Parathyroid adenoma (tissue), 2 donors: Measurements from ENCODE around the gene MMS19.

Experiments
- H2AFZ ChIP-seq: fragments of 300-600 bp; sonication (generic); one replicate; pipeline ENCODE4 v1.7.0; 2017; ENCODE audit warnings: antibody characterized with exemption, mild to moderate bottlenecking
- H3K27ac ChIP-seq: fragments of 300-600 bp; sonication (generic); one replicate; pipeline ENCODE4 v1.7.0; 2017
- H3K27me3 ChIP-seq: fragments of 300-600 bp; sonication (generic); one replicate; pipeline ENCODE4 v1.7.0; 2017; ENCODE audit warnings: low read length; ENCODE audit not compliant: control insufficient read depth, insufficient read depth
- H3K36me3 ChIP-seq: fragments of 300-600 bp; sonication (generic); one replicate; pipeline ENCODE4 v1.7.0; 2017; ENCODE audit warnings: low read length; ENCODE audit not compliant: control insufficient read depth, insufficient read depth
- H3K4me1 ChIP-seq: fragments of 300-600 bp; sonication (generic); one replicate; pipeline ENCODE4 v1.7.0; 2017; ENCODE audit warnings: control low read depth
- H3K4me2 ChIP-seq: fragments of 300-600 bp; sonication (generic); one replicate; pipeline ENCODE4 v1.7.0; 2017; ENCODE audit warnings: low read length
- H3K4me3 ChIP-seq: fragments of 300-600 bp; sonication (generic); one replicate; pipeline ENCODE4 v1.7.0; 2017; ENCODE audit warnings: low read depth, low read length
- H3K79me2 ChIP-seq: fragments of 300-600 bp; sonication (generic); one replicate; pipeline ENCODE4 v1.7.0; 2017; ENCODE audit warnings: control low read depth
- H3K9ac ChIP-seq: fragments of 300-600 bp; sonication (generic); one replicate; pipeline ENCODE4 v1.7.0; 2017; ENCODE audit warnings: mild to moderate bottlenecking
- H3K9me3 ChIP-seq: fragments of 300-600 bp; sonication (generic); one replicate; pipeline ENCODE4 v1.7.0; 2017; ENCODE audit warnings: low read length; ENCODE audit not compliant: control insufficient read depth
- CTCF ChIP-seq: fragments of 300-600 bp; sonication (generic); IDR thresholded peaks from one replicate; pipeline ENCODE4 v1.7.0; 2017; ENCODE audit warnings: antibody characterized with exemption, mild to moderate bottlenecking
- donor health status: primary hyperparathyroidism.

MMS19 gene

DNA sequence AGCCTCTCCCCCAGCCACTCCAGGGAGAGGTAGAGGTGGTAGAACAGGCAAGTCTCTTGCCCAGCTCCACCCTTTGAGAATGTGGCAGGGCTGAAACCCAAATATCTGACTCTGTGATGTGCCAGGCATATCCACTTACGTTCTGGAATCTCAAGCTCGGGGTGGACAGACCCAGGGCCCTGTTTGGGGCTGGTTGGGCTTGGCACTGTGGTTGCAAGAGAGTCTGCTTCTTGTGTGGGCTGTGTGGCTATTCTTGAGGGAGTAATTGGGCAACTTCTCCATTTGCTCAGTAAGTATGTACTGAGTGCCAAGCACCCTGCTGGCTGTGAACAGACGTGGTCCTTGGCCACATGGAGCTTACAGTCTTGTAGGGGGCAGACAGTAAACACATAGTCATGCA, 5.2 kb upstream of the MMS19 start:
- H3K4me2 ChIP-seq: no peak overlapping the region
- H3K36me3 ChIP-seq: no peaks in the 10 kb centered on the region
- no peak overlapping the region for H2AFZ ChIP-seq
- no peaks in the 10 kb centered on the region for H3K9me3 ChIP-seq
- peaks cover 19% of the 10 kb centered on the region for H3K79me2 ChIP-seq
- H3K27ac ChIP-seq: no peak overlapping the region
- no peaks in the 10 kb centered on the region for H3K27me3 ChIP-seq
- H3K9ac ChIP-seq: no peak overlapping the region
- TF ChIP-seq CTCF: no peak
- H3K4me3 ChIP-seq: no peak overlapping the region
- H3K4me1 ChIP-seq: peaks cover 3% of the 10 kb centered on the region

GRCh38 chr10:97502916-97503315, 4.7 kb upstream of the MMS19 start:
- no peaks in the 10 kb centered on the region for H3K9me3 ChIP-seq
- no peaks in the 10 kb centered on the region for H3K27me3 ChIP-seq
- H3K27ac ChIP-seq: no peak overlapping the region
- peaks cover 3% of the 10 kb centered on the region for H3K4me1 ChIP-seq
- H3K4me2 ChIP-seq: no peak overlapping the region
- H3K79me2 ChIP-seq: peaks cover 17% of the 10 kb centered on the region
- H3K36me3 ChIP-seq: no peaks in the 10 kb centered on the region
- no peak for TF ChIP-seq CTCF
- H2AFZ ChIP-seq: no peak overlapping the region
- no peak overlapping the region for H3K9ac ChIP-seq
- no peak overlapping the region for H3K4me3 ChIP-seq

DNA sequence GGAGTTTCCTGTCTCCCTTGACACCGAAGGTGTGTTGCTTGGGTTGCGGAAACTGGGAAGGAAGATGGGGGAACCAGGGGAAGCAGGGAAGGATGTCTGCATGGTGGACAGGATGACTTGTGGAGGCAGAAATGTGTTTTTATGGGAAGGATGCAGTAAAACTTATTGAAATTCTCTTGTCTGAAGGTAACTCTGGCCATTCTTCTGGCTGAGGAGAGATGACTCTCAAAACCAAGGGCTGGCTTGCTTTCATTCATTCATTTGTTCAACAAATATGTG, 2.0 kb upstream of the MMS19 start:
- no peak overlapping the region for H3K9ac ChIP-seq
- no peaks in the 10 kb centered on the region for H3K36me3 ChIP-seq
- no peaks in the 10 kb centered on the region for H3K27me3 ChIP-seq
- peak overlapping the region; percentile 78 for H2AFZ ChIP-seq
- H3K9me3 ChIP-seq: no peaks in the 10 kb centered on the region
- H3K79me2 ChIP-seq: peaks cover 31% of the 10 kb centered on the region
- no peak overlapping the region for H3K27ac ChIP-seq
- H3K4me2 ChIP-seq: peak overlapping the region; percentile 87
- no peak for TF ChIP-seq CTCF
- H3K4me1 ChIP-seq: peaks cover 3% of the 10 kb centered on the region
- peak overlapping the region; percentile 90 for H3K4me3 ChIP-seq

DNA sequence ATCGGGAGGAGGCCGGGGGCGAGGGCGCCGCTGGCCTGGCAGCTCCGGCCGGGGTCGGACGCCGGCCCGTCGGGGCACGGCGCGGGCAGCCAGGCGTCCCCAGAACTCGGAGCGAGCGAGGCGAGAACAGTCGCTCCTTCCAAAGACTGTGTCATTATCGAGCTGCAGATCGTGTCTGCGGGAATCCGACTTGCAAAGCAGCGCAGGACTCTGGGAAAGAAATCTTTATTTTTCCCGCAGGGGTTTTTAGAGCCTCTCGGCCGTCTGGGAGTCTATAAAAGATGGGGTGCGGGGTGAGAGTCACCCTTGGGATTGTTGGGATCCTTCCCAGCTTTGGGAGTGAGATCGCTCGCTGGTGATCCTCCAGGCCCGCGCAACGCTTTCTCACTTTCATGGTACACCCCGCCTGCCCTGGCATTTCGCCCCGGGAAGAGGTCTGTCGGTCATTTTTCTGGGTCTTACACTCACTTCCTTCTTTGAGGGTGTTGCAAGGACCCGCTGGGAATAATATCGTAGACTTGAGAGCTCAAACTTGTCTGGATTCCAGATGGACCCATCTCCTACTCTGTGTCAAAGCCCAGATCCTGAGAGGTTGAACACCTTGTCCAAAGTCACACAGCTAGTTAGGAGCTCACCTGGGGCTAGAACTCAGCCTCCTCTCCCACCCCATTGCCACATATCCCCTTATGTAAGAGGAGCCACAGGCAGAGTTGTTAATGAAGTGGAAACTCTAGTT, 1.5 kb upstream of the MMS19 start:
- peaks cover 32% of the 10 kb centered on the region for H3K79me2 ChIP-seq
- H3K36me3 ChIP-seq: no peaks in the 10 kb centered on the region
- no peaks in the 10 kb centered on the region for H3K9me3 ChIP-seq
- no peaks in the 10 kb centered on the region for H3K27me3 ChIP-seq
- peaks cover 3% of the 10 kb centered on the region for H3K4me1 ChIP-seq
- H3K9ac ChIP-seq: no peak overlapping the region
- TF ChIP-seq CTCF: no peak
- peak overlapping the region; percentile 87 for H3K4me2 ChIP-seq
- H2AFZ ChIP-seq: peak overlapping the region; percentile 78
- H3K4me3 ChIP-seq: peak overlapping the region; percentile 90
- no peak overlapping the region for H3K27ac ChIP-seq

- Histone ChIP-seq H3K4me1 (peaks cover 3% of the 10 kb centered on the region), H3K27ac (peak within 1 kb of the TSS; percentile 81), H2AFZ (peak within 1 kb of the TSS; percentile 78), H3K9ac (peak within 1 kb of the TSS; percentile 68), H3K27me3 (no peaks in the 10 kb centered on the region), H3K4me3 (peak within 1 kb of the TSS; percentile 90), H3K36me3 (no peaks in the 10 kb centered on the region), H3K79me2 (peaks cover 29% of the 10 kb centered on the region), H3K4me2 (peak within 1 kb of the TSS; percentile 98), H3K9me3 (no peaks in the 10 kb centered on the region)
- TF ChIP-seq CTCF: no peak
Measured at GRCh38 chr10:97498841-97499560, 779 bp upstream of the MMS19 start, which contains the start of gene UBTD1. Gene UBTD1, plus strand, starts transcription at chr10:97498924. Its CDS starts 280 bp downstream, at chr10:97499204.
